Chondrocyte (in vitro differentiated cells): ENCODE results near the gene CELSR3. TPM values are rescaled to one million over a fixed set of nuclear protein-coding genes. Genes with fewer than 3 reads are reported as not detected.

Experiments used
- DNase-seq: peaks from one replicate; pipeline ENCODE4 v3.0.0; 2021; ENCODE audit warnings: mixed read lengths, low spot score
- H3K27ac Mint-ChIP-seq: one replicate; pipeline ENCODE4 v1.8.0; 2021; ENCODE audit warnings: mild to moderate bottlenecking, moderate library complexity, mixed read lengths; ENCODE audit not compliant: unreplicated experiment
- H3K27me3 Mint-ChIP-seq: 2 replicates; pipeline ENCODE4 v1.8.0; 2021; ENCODE audit warnings: low read depth, mixed read lengths
- H3K36me3 Mint-ChIP-seq: 2 replicates; pipeline ENCODE4 v1.8.0; 2021; ENCODE audit warnings: low read depth, mixed read lengths
- H3K4me1 Mint-ChIP-seq: 2 replicates; pipeline ENCODE4 v1.8.0; 2021; ENCODE audit warnings: low read depth, mild to moderate bottlenecking, mixed read lengths
- H3K4me3 Mint-ChIP-seq: one replicate; pipeline ENCODE4 v1.8.0; 2021; ENCODE audit warnings: mild to moderate bottlenecking, moderate library complexity, mixed read lengths; ENCODE audit not compliant: unreplicated experiment
- H3K9me3 Mint-ChIP-seq: 2 replicates; pipeline ENCODE4 v1.8.0; 2021; ENCODE audit warnings: low read depth, mixed read lengths
- CTCF ChIP-seq: fragments of 200-600 bp; sonication (generic); IDR thresholded peaks from 2 replicates; pipeline ENCODE4 v1.5.0; 2021; ENCODE audit warnings: antibody characterized with exemption, mild to moderate bottlenecking, moderate library complexity
- total RNA-seq: library from RNA; stranded (reverse); gene quantifications from 3 replicates; pipeline ENCODE4 v1.2.1, GENCODE V29; 2021

CELSR3 gene
- total RNA-seq, 1 donor from 2014 or later, result 11.4 TPM

- TF ChIP-seq CTCF, result peak; percentile 65
- H3K9me3 Mint-ChIP-seq, result no peaks in the 10 kb centered on the region
- H3K36me3 Mint-ChIP-seq, result no peaks in the 10 kb centered on the region
- peak overlapping the region; percentile 99 for H3K27ac Mint-ChIP-seq
- H3K4me3 Mint-ChIP-seq, result peak overlapping the region; percentile 84
- peaks cover 19% of the 10 kb centered on the region for H3K4me1 Mint-ChIP-seq
- H3K27me3 Mint-ChIP-seq, result no peaks in the 10 kb centered on the region
- DNase-seq, result no peak
Observed at GRCh38 chr3:48664313-48664644, 1.6 kb upstream of the CELSR3 start.

- DNase-seq, result peak; percentile 99
- Mint-ChIP-seq H3K36me3 (peaks cover 3% of the 10 kb centered on the region), H3K27me3 (no peaks in the 10 kb centered on the region), H3K4me3 (peak overlapping the region; percentile 84), H3K4me1 (peaks cover 19% of the 10 kb centered on the region), H3K27ac (peak overlapping the region; percentile 99), H3K9me3 (peaks cover 4% of the 10 kb centered on the region)
- TF ChIP-seq CTCF, result peak; percentile 88
Observed at GRCh38 chr3:48663489-48664312, 1.0 kb upstream of the CELSR3 start.

- H3K4me1 Mint-ChIP-seq, result peaks cover 19% of the 10 kb centered on the region
- H3K36me3 Mint-ChIP-seq, result peaks cover 3% of the 10 kb centered on the region
- H3K27me3 Mint-ChIP-seq, result no peaks in the 10 kb centered on the region
- DNase-seq, result no peak
- peaks cover 4% of the 10 kb centered on the region for H3K9me3 Mint-ChIP-seq
- H3K27ac Mint-ChIP-seq, result no peak overlapping the region
- TF ChIP-seq CTCF, result no peak
- peak overlapping the region; percentile 84 for H3K4me3 Mint-ChIP-seq
Observed at GRCh38 chr3:48662145-48662752, 437 bp downstream of the CELSR3 start.

GRCh38 chr3:48661501-48662144 lies 1.1 kb downstream of the CELSR3 start:
- Mint-ChIP-seq H3K4me3 (peak overlapping the region; percentile 67), H3K4me1 (peaks cover 19% of the 10 kb centered on the region), H3K27ac (no peak overlapping the region), H3K36me3 (peaks cover 3% of the 10 kb centered on the region), H3K9me3 (peaks cover 4% of the 10 kb centered on the region), H3K27me3 (no peaks in the 10 kb centered on the region)
- peak; percentile 96 for DNase-seq
- TF ChIP-seq CTCF, result no peak

GRCh38 chr3:48660800-48661400 lies 1.8 kb downstream of the CELSR3 start:
- peaks cover 19% of the 10 kb centered on the region for H3K4me1 Mint-ChIP-seq
- peaks cover 3% of the 10 kb centered on the region for H3K36me3 Mint-ChIP-seq
- peak overlapping the region; percentile 67 for H3K4me3 Mint-ChIP-seq
- TF ChIP-seq CTCF, result no peak
- DNase-seq, result peak; percentile 88
- H3K27ac Mint-ChIP-seq, result no peak overlapping the region
- H3K27me3 Mint-ChIP-seq, result no peaks in the 10 kb centered on the region
- peaks cover 4% of the 10 kb centered on the region for H3K9me3 Mint-ChIP-seq
